OCI-LY7 (cell line): Measurements from ENCODE around the gene LARGE1.

Experiments
- EZH2phosphoT487 ChIP-seq: fragments of 200-600 bp; sonication (generic); IDR thresholded peaks from 2 replicates; pipeline ENCODE4 v1.6.1; 2018; ENCODE audit warnings: low read depth, borderline replicate concordance, mild to moderate bottlenecking, mixed run types, antibody characterized with exemption, low read length, moderate library complexity, mixed read lengths
- TF ChIP-seq, protein P1 (sequence below): fragments of 200-600 bp; sonication (generic); conservative IDR thresholded peaks from 2 replicates; pipeline ENCODE4 v1.5.1; 2014; ENCODE audit warnings: mild to moderate bottlenecking, antibody characterized with exemption, low read length, moderate library complexity, mixed read lengths

DNA sequence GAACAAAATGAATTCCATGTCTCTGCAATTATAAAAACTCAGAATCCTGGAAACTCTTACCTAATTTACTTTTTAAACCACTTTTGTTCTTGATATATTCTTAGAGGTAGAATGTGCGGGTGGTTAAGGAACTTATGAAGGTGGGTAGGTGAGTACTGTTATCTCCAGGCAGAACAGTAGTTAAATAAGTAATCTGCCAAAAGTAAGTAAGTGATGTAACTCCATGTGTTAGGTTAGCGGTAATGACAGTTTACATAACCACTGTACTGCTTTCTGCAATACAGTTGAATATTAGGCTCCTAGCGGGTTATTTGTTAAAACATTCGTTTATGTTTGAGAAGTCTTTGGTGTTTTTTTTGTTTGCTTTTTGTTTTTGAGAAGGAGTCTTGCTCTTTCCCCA, 7.1 kb downstream of the LARGE1 start:
- TF ChIP-seq, protein P1, sequence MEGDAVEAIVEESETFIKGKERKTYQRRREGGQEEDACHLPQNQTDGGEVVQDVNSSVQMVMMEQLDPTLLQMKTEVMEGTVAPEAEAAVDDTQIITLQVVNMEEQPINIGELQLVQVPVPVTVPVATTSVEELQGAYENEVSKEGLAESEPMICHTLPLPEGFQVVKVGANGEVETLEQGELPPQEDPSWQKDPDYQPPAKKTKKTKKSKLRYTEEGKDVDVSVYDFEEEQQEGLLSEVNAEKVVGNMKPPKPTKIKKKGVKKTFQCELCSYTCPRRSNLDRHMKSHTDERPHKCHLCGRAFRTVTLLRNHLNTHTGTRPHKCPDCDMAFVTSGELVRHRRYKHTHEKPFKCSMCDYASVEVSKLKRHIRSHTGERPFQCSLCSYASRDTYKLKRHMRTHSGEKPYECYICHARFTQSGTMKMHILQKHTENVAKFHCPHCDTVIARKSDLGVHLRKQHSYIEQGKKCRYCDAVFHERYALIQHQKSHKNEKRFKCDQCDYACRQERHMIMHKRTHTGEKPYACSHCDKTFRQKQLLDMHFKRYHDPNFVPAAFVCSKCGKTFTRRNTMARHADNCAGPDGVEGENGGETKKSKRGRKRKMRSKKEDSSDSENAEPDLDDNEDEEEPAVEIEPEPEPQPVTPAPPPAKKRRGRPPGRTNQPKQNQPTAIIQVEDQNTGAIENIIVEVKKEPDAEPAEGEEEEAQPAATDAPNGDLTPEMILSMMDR = no peak
- TF ChIP-seq EZH2phosphoT487 = no peak
